PFSK-1 (cell line): ENCODE measurements around the gene RTN4IP1.

Source experiments
- FOXP2 ChIP-seq: optimal IDR thresholded peaks from 2 replicates; pipeline ENCODE3; 2011; ENCODE audit warnings: borderline replicate concordance, control low read depth, inconsistent platforms; ENCODE audit not compliant: insufficient read depth; ENCODE audit errors: extremely low read length, extremely low read depth
- POLR2AphosphoS5 ChIP-seq: IDR thresholded peaks from 2 replicates; pipeline ENCODE4 v1.6.1; 2012; ENCODE audit warnings: low read depth, mild to moderate bottlenecking, control low read depth, low read length, moderate library complexity
- SIN3A ChIP-seq: IDR thresholded peaks from 2 replicates; pipeline ENCODE4 v1.6.1; 2012; ENCODE audit warnings: mild to moderate bottlenecking, low read length, moderate library complexity, borderline replicate concordance; ENCODE audit not compliant: insufficient read depth
- TAF1 ChIP-seq: IDR thresholded peaks from 2 replicates; pipeline ENCODE4 v1.6.1; 2012; ENCODE audit warnings: low read length, control low read depth, borderline replicate concordance; ENCODE audit not compliant: insufficient read depth
- TF ChIP-seq, protein P1 (sequence below), 2 experiments: IDR thresholded peaks; 2 replicates each; pipeline versions ENCODE4 v1.6.1 to v1.8.0; 2011 to 2012; ENCODE audit warnings: low read depth in 2 of 2, low read length in 2 of 2, control low read depth in 1 of 2, inconsistent platforms in 1 of 2, mild to moderate bottlenecking in 1 of 2, moderate library complexity in 1 of 2; ENCODE audit not compliant: insufficient read depth in 1 of 2

GRCh38 chr6:106536851-106537250, 92.4 kb downstream of the RTN4IP1 start:
- TF ChIP-seq SIN3A = no peak
- TF ChIP-seq, protein P1, sequence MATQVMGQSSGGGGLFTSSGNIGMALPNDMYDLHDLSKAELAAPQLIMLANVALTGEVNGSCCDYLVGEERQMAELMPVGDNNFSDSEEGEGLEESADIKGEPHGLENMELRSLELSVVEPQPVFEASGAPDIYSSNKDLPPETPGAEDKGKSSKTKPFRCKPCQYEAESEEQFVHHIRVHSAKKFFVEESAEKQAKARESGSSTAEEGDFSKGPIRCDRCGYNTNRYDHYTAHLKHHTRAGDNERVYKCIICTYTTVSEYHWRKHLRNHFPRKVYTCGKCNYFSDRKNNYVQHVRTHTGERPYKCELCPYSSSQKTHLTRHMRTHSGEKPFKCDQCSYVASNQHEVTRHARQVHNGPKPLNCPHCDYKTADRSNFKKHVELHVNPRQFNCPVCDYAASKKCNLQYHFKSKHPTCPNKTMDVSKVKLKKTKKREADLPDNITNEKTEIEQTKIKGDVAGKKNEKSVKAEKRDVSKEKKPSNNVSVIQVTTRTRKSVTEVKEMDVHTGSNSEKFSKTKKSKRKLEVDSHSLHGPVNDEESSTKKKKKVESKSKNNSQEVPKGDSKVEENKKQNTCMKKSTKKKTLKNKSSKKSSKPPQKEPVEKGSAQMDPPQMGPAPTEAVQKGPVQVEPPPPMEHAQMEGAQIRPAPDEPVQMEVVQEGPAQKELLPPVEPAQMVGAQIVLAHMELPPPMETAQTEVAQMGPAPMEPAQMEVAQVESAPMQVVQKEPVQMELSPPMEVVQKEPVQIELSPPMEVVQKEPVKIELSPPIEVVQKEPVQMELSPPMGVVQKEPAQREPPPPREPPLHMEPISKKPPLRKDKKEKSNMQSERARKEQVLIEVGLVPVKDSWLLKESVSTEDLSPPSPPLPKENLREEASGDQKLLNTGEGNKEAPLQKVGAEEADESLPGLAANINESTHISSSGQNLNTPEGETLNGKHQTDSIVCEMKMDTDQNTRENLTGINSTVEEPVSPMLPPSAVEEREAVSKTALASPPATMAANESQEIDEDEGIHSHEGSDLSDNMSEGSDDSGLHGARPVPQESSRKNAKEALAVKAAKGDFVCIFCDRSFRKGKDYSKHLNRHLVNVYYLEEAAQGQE (IDR thresholded peaks at IDR 0.05; ENCODE audit: insufficient read depth in 1 of 2, low read depth in 2 of 2, low read length in 2 of 2) = no peak
- no peak for TF ChIP-seq POLR2AphosphoS5
- no peak for TF ChIP-seq TAF1
- no peak for TF ChIP-seq FOXP2
